Astrocyte (in vitro differentiated cells and primary cell): ENCODE results near the gene ERCC6L. TPM values are rescaled to one million over a fixed set of nuclear protein-coding genes. Genes with fewer than 3 reads are reported as not detected.

Experiments used
- DNase-seq: peaks from one replicate; pipeline ENCODE4 v3.0.0-alpha.2; 2010; ENCODE audit warnings: low read depth
- FAIRE-seq: peaks from 2 replicates; lab custom pipeline; 2011; peaks lifted over from hg19 to GRCh38; lab: Jason Lieb, UNC
- H2AFZ ChIP-seq: 2 replicates; pipeline ENCODE4 v1.6.0; 2012; ENCODE audit warnings: low read depth, low read length, inconsistent platforms
- H3K27ac ChIP-seq: 2 replicates; pipeline ENCODE4 v1.5.1; 2011; ENCODE audit warnings: low read depth, low read length, inconsistent platforms
- H3K27me3 ChIP-seq: 2 replicates; pipeline ENCODE4 v1.6.0; 2011; ENCODE audit warnings: low read length, inconsistent platforms; ENCODE audit not compliant: insufficient read depth
- H3K36me3 ChIP-seq: 2 replicates; pipeline ENCODE4 v1.5.1; 2011; ENCODE audit warnings: low read length, inconsistent platforms; ENCODE audit not compliant: insufficient read depth
- H3K4me1 ChIP-seq: 2 replicates; pipeline ENCODE4 v1.5.1; 2011; ENCODE audit warnings: low read length, inconsistent platforms; ENCODE audit not compliant: insufficient read depth
- H3K4me2 ChIP-seq: 2 replicates; pipeline ENCODE4 v1.6.0; 2012; ENCODE audit warnings: low read length, inconsistent platforms
- H3K4me3 ChIP-seq: 2 replicates; pipeline ENCODE4 v1.5.1; 2011; ENCODE audit warnings: low read depth, mild to moderate bottlenecking, low read length, inconsistent platforms; ENCODE audit not compliant: insufficient read depth
- H3K79me2 ChIP-seq: 2 replicates; pipeline ENCODE4 v1.6.0; 2012; ENCODE audit warnings: mild to moderate bottlenecking, low read length, inconsistent platforms; ENCODE audit not compliant: insufficient read depth
- H3K9ac ChIP-seq: 2 replicates; pipeline ENCODE4 v1.6.0; 2012; ENCODE audit warnings: mild to moderate bottlenecking, low read length, inconsistent platforms
- H3K9me3 ChIP-seq: 2 replicates; pipeline ENCODE4 v1.5.1; 2012; ENCODE audit warnings: low read depth, mild to moderate bottlenecking, low read length, inconsistent platforms; ENCODE audit not compliant: insufficient read depth
- H4K20me1 ChIP-seq: 2 replicates; pipeline ENCODE4 v1.6.0; 2012; ENCODE audit warnings: low read length, inconsistent platforms; ENCODE audit not compliant: insufficient read depth
- H3K27ac Mint-ChIP-seq: one replicate; pipeline ENCODE4 v1.8.0; 2021; ENCODE audit warnings: mild to moderate bottlenecking, mixed read lengths; ENCODE audit not compliant: unreplicated experiment
- H3K27me3 Mint-ChIP-seq: one replicate; pipeline ENCODE4 v1.8.0; 2021; ENCODE audit warnings: low read depth, mixed read lengths; ENCODE audit not compliant: unreplicated experiment
- H3K36me3 Mint-ChIP-seq: one replicate; pipeline ENCODE4 v1.8.0; 2021; ENCODE audit warnings: low read depth, mixed read lengths; ENCODE audit not compliant: unreplicated experiment
- H3K4me1 Mint-ChIP-seq: one replicate; pipeline ENCODE4 v1.8.0; 2021; ENCODE audit warnings: low read depth, mixed read lengths; ENCODE audit not compliant: unreplicated experiment
- H3K4me3 Mint-ChIP-seq: one replicate; pipeline ENCODE4 v1.8.0; 2021; ENCODE audit warnings: mild to moderate bottlenecking, moderate library complexity, mixed read lengths; ENCODE audit not compliant: unreplicated experiment
- H3K9me3 Mint-ChIP-seq: one replicate; pipeline ENCODE4 v1.8.0; 2021; ENCODE audit warnings: mild to moderate bottlenecking, mixed read lengths; ENCODE audit not compliant: unreplicated experiment
- EZH2 ChIP-seq: IDR thresholded peaks from 2 replicates; pipeline ENCODE4 v1.6.1; 2012; ENCODE audit warnings: mild to moderate bottlenecking, low read length, inconsistent platforms; ENCODE audit not compliant: insufficient read depth
- total RNA-seq: library from RNA; stranded (reverse); gene quantifications from 2 replicates; pipeline ENCODE4 v1.2.1, GENCODE V29; 2021
- TF ChIP-seq, protein P1 (sequence below): IDR thresholded peaks from 2 replicates; pipeline ENCODE4 v1.5.1; 2011; ENCODE audit warnings: low read depth, mild to moderate bottlenecking, inconsistent platforms, low read length, moderate library complexity; ENCODE audit not compliant: insufficient read depth

Gene ERCC6L
- total RNA-seq, 1 donor from 2014 or later: 1.0 TPM

- Histone ChIP-seq H3K27ac (peak overlapping the region; percentile 26), H3K79me2 (peaks cover 48% of the 10 kb centered on the region), H2AFZ (no peak overlapping the region), H3K36me3 (peaks cover 36% of the 10 kb centered on the region), H3K4me2 (peak overlapping the region; percentile 84), H4K20me1 (peaks cover 64% of the 10 kb centered on the region), H3K4me3 (peak overlapping the region; percentile 88), H3K4me1 (peaks cover 56% of the 10 kb centered on the region), H3K27me3 (no peaks in the 10 kb centered on the region), H3K9me3 (no peaks in the 10 kb centered on the region), H3K9ac (peak overlapping the region; percentile 95)
- TF ChIP-seq, protein P1, sequence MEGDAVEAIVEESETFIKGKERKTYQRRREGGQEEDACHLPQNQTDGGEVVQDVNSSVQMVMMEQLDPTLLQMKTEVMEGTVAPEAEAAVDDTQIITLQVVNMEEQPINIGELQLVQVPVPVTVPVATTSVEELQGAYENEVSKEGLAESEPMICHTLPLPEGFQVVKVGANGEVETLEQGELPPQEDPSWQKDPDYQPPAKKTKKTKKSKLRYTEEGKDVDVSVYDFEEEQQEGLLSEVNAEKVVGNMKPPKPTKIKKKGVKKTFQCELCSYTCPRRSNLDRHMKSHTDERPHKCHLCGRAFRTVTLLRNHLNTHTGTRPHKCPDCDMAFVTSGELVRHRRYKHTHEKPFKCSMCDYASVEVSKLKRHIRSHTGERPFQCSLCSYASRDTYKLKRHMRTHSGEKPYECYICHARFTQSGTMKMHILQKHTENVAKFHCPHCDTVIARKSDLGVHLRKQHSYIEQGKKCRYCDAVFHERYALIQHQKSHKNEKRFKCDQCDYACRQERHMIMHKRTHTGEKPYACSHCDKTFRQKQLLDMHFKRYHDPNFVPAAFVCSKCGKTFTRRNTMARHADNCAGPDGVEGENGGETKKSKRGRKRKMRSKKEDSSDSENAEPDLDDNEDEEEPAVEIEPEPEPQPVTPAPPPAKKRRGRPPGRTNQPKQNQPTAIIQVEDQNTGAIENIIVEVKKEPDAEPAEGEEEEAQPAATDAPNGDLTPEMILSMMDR: no peak
- TF ChIP-seq EZH2: no peak
- H3K27me3 Mint-ChIP-seq: no peaks in the 10 kb centered on the region
- peak overlapping the region; percentile 27 for H3K27ac Mint-ChIP-seq
- peak overlapping the region; percentile 89 for H3K4me3 Mint-ChIP-seq
- H3K36me3 Mint-ChIP-seq: peaks cover 25% of the 10 kb centered on the region
- DNase-seq: no peak
- no peaks in the 10 kb centered on the region for H3K9me3 Mint-ChIP-seq
- no peak for FAIRE-seq
- H3K4me1 Mint-ChIP-seq: peaks cover 36% of the 10 kb centered on the region
These were observed 34.9 kb upstream of the ERCC6L start for GRCh38 chrX:72273718-72274117.

- Histone ChIP-seq H2AFZ (no peak overlapping the region), H3K27me3 (no peaks in the 10 kb centered on the region), H3K4me2 (peak overlapping the region; percentile 84), H3K4me1 (peaks cover 56% of the 10 kb centered on the region), H3K9ac (peak overlapping the region; percentile 28), H3K27ac (peak overlapping the region; percentile 1), H3K9me3 (no peaks in the 10 kb centered on the region), H3K4me3 (no peak overlapping the region), H3K36me3 (peaks cover 40% of the 10 kb centered on the region), H3K79me2 (peaks cover 48% of the 10 kb centered on the region), H4K20me1 (peaks cover 64% of the 10 kb centered on the region)
- peak; percentile 61 for DNase-seq
- Mint-ChIP-seq H3K4me1 (peaks cover 36% of the 10 kb centered on the region), H3K4me3 (peak overlapping the region; percentile 52), H3K27me3 (no peaks in the 10 kb centered on the region), H3K27ac (no peak overlapping the region), H3K9me3 (no peaks in the 10 kb centered on the region), H3K36me3 (peaks cover 26% of the 10 kb centered on the region)
- TF ChIP-seq EZH2: no peak
- TF ChIP-seq, protein P1: no peak
- peak; percentile 75 for FAIRE-seq
These were observed 34.0 kb upstream of the ERCC6L start for GRCh38 chrX:72272868-72273267.

- H3K4me3 ChIP-seq: peak overlapping the region; percentile 10
- Mint-ChIP-seq H3K9me3 (no peaks in the 10 kb centered on the region), H3K4me3 (no peak overlapping the region), H3K4me1 (peaks cover 36% of the 10 kb centered on the region), H3K27me3 (no peaks in the 10 kb centered on the region), H3K27ac (peak overlapping the region; percentile 34), H3K36me3 (peaks cover 28% of the 10 kb centered on the region)
- peak overlapping the region; percentile 14 for H3K9ac ChIP-seq
- no peak for DNase-seq
- no peak overlapping the region for H2AFZ ChIP-seq
- peaks cover 40% of the 10 kb centered on the region for H3K36me3 ChIP-seq
- no peaks in the 10 kb centered on the region for H3K27me3 ChIP-seq
- peaks cover 45% of the 10 kb centered on the region for H3K79me2 ChIP-seq
- peak overlapping the region; percentile 59 for H3K4me2 ChIP-seq
- H3K27ac ChIP-seq: no peak overlapping the region
- H4K20me1 ChIP-seq: peaks cover 64% of the 10 kb centered on the region
- peaks cover 56% of the 10 kb centered on the region for H3K4me1 ChIP-seq
- FAIRE-seq: no peak
- H3K9me3 ChIP-seq: no peaks in the 10 kb centered on the region
- TF ChIP-seq, protein P1: no peak
- no peak for TF ChIP-seq EZH2
These were observed 33.0 kb upstream of the ERCC6L start for GRCh38 chrX:72271812-72272211.
